Heart left ventricle (tissue), 16 donors: ENCODE measurements around the gene CLSTN2. TPM values are rescaled to one million over a fixed set of nuclear protein-coding genes. Genes with fewer than 3 reads are reported as not detected.

Experiments
- ATAC-seq, 4 donors: fragments of 200-7000 bp; cut with Tn5 transposase; one replicate each; pipeline ENCODE4 v1.9.1; 2020 to 2022; ENCODE audit warnings: moderate library complexity in 4 of 4, mild to moderate bottlenecking in 3 of 4, moderate number of reproducible peaks in 1 of 4
- DNase-seq, 5 donors: peaks; one replicate each; pipeline ENCODE4 v3.0.0-alpha.2; 2020
- H3K27ac ChIP-seq, 12 donors: fragments of 200-600 bp; sonication (generic) in 4 of 12; one replicate each; pipeline versions ENCODE4 v1.5.0 to v1.8.0; 2016 to 2022; ENCODE audit warnings: mild to moderate bottlenecking in 2 of 12
- H3K27me3 ChIP-seq, 9 donors: fragments of 200-600 bp; sonication (generic) in 2 of 9; one replicate each; pipeline versions ENCODE4 v1.5.1 to v1.8.0; 2016 to 2022; ENCODE audit warnings: mild to moderate bottlenecking in 3 of 9
- H3K36me3 ChIP-seq, 9 donors: fragments of 200-600 bp; sonication (generic) in 2 of 9; one replicate each; pipeline versions ENCODE4 v1.5.0 to v1.8.0; 2018 to 2022; ENCODE audit warnings: mild to moderate bottlenecking in 2 of 9
- H3K4me1 ChIP-seq, 12 donors: fragments of 200-600 bp; sonication (generic) in 4 of 12; one replicate each; pipeline versions ENCODE4 v1.5.0 to v1.8.0; 2016 to 2022; ENCODE audit warnings: mild to moderate bottlenecking in 3 of 12
- H3K4me3 ChIP-seq, 12 donors: fragments of 200-600 bp; sonication (generic) in 4 of 12; one replicate each; pipeline versions ENCODE4 v1.5.0 to v1.8.0; 2017 to 2022; ENCODE audit warnings: mild to moderate bottlenecking in 9 of 12, moderate library complexity in 4 of 12
- H3K9me3 ChIP-seq, 12 donors: fragments of 200-600 bp; sonication (generic) in 4 of 12; one replicate each; pipeline versions ENCODE4 v1.5.0 to v1.8.0; 2016 to 2022; ENCODE audit warnings: mild to moderate bottlenecking in 1 of 12
- CTCF ChIP-seq, 12 donors: fragments of 200-600 bp; sonication (generic) in 4 of 12; IDR thresholded peaks; one replicate each; pipeline versions ENCODE4 v1.5.0 to v1.8.0; 2018 to 2022; ENCODE audit warnings: antibody characterized with exemption in 12 of 12, mild to moderate bottlenecking in 5 of 12
- POLR2A ChIP-seq, 2 donors: fragments of 450-650 bp; IDR thresholded peaks; one replicate each; pipeline ENCODE4 v1.6.1; 2017; ENCODE audit warnings: antibody characterized with exemption in 2 of 2, mild to moderate bottlenecking in 2 of 2, moderate library complexity in 2 of 2
- WGBS, 4 donors: extraction: QIAGEN DNeasy Blood & Tissue Kit in 2 of 4; methylation state at CpG; one replicate each; pipeline versions ENCODE4 v1.1.5 to v1.1.7; 2013 to 2018; 5-methylcytosine and 5-hydroxymethylcytosine counted together
- intact Hi-C, 10 donors: fragments of 100-400 bp; cut with DNase I; formaldehyde crosslinking; loops; one replicate each; pipeline versions ENCODE4 v1.11.1 to v1.14.2; 2022
- polyA plus RNA-seq, 2 donors: library from polyadenylated mRNA; stranded (reverse); fragments of 200-250 nt; gene quantifications; one replicate each; pipeline ENCODE4 v1.2.3, GENCODE V29; 2013
- total RNA-seq, 9 donors: library from RNA; depleted of rRNA in 2 of 9; stranded (reverse); fragments of >200 nt in 2 of 9; fragmentation: NEBNext Ultra II Directional in 3 of 9; extraction: Animal tissue kit (Norgen Biotek cat#: 25700) in 3 of 9; gene quantifications; one replicate each; pipeline versions ENCODE4 v1.1.0 to v1.2.4, GENCODE V29; 2016 to 2023
- donor health status: ischemic (EF 13 %, LVEDD 7.1; RV severe dilation, severe dysfunction).
- donor health status: healthy with polysubstance abuse.
- donor health status: DM: no; HTN: yes; CAD: no.
- donor health status: DM: no; HTN: no; CAD: no.
- donor health status: ischemic (EF 25% LVEDD 6.9; RV normal size, moderate dysfunction).
- donor health status: ischemic (EF 25% LVEDD 5.7; RV mildly dilated, moderate dysfunction).
- donor health status: healthy.
- donor health status: DM: yes; HTN: yes; CAD: no.
- donor health status: ischemic (EF 35%, LVEDD 5.7; RV mildly dilated, moderate dysfunction).
- donor health status: nonischemic (EF 11% LVEDD 7.7; RV severe dilation, severe dysfunction).
- donor health status: DM: yes; HTN: yes; CAD: no.
- donor health status: PGD.
- donor health status: ischemic (EF 29% LVEDD 5.4; RV normal size, mild dysfunction).
- donor health status: nonischemic (EF 23%, LVEDD 6.1; RV moderate dilation, normal function).

Gene CLSTN2
- total and polyA plus RNA-seq, 11 donors = 0.69 to 7.6 (median 3.9) TPM

- Histone ChIP-seq H3K27me3 (no peaks in the 10 kb centered on the region), H3K9me3 (no peaks in the 10 kb centered on the region), H3K4me1 (peaks cover 0 to 7% (median 0%) of the 10 kb centered on the region in 12 donors), H3K27ac (no peak overlapping the region), H3K36me3 (no peaks in the 10 kb centered on the region), H3K4me3 (no peak overlapping the region)
- TF ChIP-seq POLR2A (IDR thresholded peaks at IDR 0.05) (no peak), CTCF (IDR thresholded peaks at IDR 0.05) (no peak)
- no peak for DNase-seq
- 72 to 87% (median 78%) methylated on average over 7 of the region's 7 CpGs for WGBS, 4 donors
- intact Hi-C loops = no loop called here
- no peak for ATAC-seq
Observed at GRCh38 chr3:140007911-140008869, 73.2 kb downstream of the CLSTN2 start.

- no peaks in the 10 kb centered on the region for H3K27me3 ChIP-seq
- H3K4me1 ChIP-seq = peaks cover 0 to 7% (median 0%) of the 10 kb centered on the region in 12 donors
- intact Hi-C loops = no loop called here
- H3K36me3 ChIP-seq = no peaks in the 10 kb centered on the region
- ATAC-seq (no peak), DNase-seq (no peak)
- no peaks in the 10 kb centered on the region for H3K9me3 ChIP-seq
- no peak for TF ChIP-seq POLR2A (IDR thresholded peaks at IDR 0.05)
- TF ChIP-seq CTCF (IDR thresholded peaks at IDR 0.05) = no peak
- WGBS, 4 donors = 44 to 70% (median 50%) methylated on average over 2 of the region's 2 CpGs
- no peak overlapping the region for H3K27ac ChIP-seq
- H3K4me3 ChIP-seq = no peak overlapping the region
Observed at GRCh38 chr3:140010391-140010790, 75.4 kb downstream of the CLSTN2 start.

DNA sequence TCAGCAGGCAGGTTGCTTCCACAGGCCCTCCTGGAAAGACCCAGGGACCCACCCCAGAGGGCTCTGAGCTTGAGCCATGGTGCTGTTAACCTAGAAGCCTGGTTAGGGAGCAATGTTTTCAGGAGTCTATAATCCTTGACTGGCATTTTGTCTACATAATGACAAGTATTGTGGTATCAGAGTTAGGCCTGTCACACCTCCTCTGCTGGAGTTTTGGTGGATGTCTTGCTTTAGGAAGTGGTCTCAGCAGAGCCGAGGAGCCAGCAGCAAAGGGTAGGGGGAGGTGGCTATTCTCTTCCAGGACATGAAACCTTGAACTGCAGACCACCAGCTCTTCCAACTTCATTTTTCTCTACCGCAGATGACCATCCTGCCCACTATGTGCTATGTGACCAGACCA, 76.1 kb downstream of the CLSTN2 start:
- Histone ChIP-seq H3K36me3 (no peaks in the 10 kb centered on the region), H3K27me3 (no peaks in the 10 kb centered on the region), H3K9me3 (no peaks in the 10 kb centered on the region), H3K4me1 (peaks cover 0 to 7% (median 0%) of the 10 kb centered on the region in 12 donors), H3K27ac (no peak overlapping the region), H3K4me3 (no peak overlapping the region)
- no peak for TF ChIP-seq POLR2A (IDR thresholded peaks at IDR 0.05)
- TF ChIP-seq CTCF (IDR thresholded peaks at IDR 0.05) = no peak
- 76 to 97% (median 85%) methylated on average over 2 of the region's 2 CpGs for WGBS, 4 donors
- DNase-seq (no peak), ATAC-seq (no peak)
- intact Hi-C loops = no loop called here

DNA sequence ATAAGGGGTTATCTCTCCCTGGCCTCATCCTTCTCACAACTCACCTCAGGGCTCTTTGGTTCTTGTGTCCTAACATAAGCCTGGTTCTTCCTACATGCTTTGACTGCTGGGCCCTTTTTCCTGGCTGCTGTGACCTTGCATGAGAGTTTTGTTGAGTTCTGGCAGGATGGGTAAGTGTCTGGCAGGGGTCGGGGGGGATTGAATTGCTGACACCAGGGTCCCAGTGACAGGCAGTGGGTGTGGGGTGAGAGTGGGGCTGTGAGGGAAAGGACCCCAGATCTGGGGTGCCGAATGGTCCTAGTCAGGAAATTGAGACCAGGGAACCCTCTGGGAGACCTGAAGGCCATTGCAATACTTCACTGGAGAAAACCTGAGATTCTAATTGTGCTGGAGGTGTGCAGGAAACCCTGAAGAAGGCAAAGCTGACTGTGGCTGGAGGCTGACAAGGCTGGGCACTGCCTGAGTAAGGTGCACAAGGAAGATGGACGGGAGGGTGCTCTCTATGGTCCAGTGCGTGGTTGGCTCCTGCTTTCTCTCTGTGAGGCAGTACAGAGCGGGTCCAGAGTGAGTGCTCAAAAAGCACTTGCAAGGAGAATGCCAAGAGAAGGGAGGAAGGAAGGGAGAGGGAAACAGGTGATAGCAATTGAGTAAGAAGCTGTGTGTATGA, 76.8 kb downstream of the CLSTN2 start:
- intact Hi-C loops = no loop called here
- 82 to 93% (median 88%) methylated on average over 5 of the region's 5 CpGs for WGBS, 4 donors
- H3K27me3 ChIP-seq = no peaks in the 10 kb centered on the region
- no peak for TF ChIP-seq POLR2A (IDR thresholded peaks at IDR 0.05)
- TF ChIP-seq CTCF (IDR thresholded peaks at IDR 0.05) = no peak
- no peak overlapping the region for H3K4me3 ChIP-seq
- H3K4me1 ChIP-seq = peaks cover 0 to 2% (median 0%) of the 10 kb centered on the region in 12 donors
- H3K9me3 ChIP-seq = no peaks in the 10 kb centered on the region
- H3K36me3 ChIP-seq = no peaks in the 10 kb centered on the region
- DNase-seq = no peak
- H3K27ac ChIP-seq = no peak overlapping the region
- no peak for ATAC-seq
